A673 (cell line): ENCODE measurements around the gene RNF151. TPM values are rescaled to one million over a fixed set of nuclear protein-coding genes. Genes with fewer than 3 reads are reported as not detected.
A peak's percentile ranks its signal among the peaks of the same experiment; 100 is the strongest.

ENCODE experiments used
- BruUV-seq: library from RNA; stranded (reverse); fragments of 400-500 nt; replicated peaks from 2 replicates; lab custom pipeline; 2021; lab: Mats Ljungman, UMichigan
- CTCF ChIA-PET: fragments of 300-600 bp; sonication (Branson Sonifier 250); formaldehyde crosslinking; loops from one replicate; lab custom pipeline; 2022; ENCODE audit warnings: antibody characterized with exemption; lab: Charles Lee
- POLR2A ChIA-PET: fragments of 300-600 bp; sonication (Branson Sonifier 250); formaldehyde crosslinking; loops from one replicate; lab custom pipeline; 2022; ENCODE audit warnings: antibody characterized with exemption; ENCODE audit not compliant: low non-redundant PET; lab: Charles Lee
- DNase-seq: peaks from one replicate; pipeline ENCODE4 v3.0.0-alpha.2; 2015; ENCODE audit warnings: low spot score
- H3K27ac ChIP-seq: fragments of 200-600 bp; sonication (generic); 2 replicates; pipeline ENCODE4 v1.5.1; 2016; ENCODE audit warnings: mixed run types, low read depth, mild to moderate bottlenecking, mixed read lengths, antibody characterized with exemption, low read length; ENCODE audit not compliant: poor library complexity, severe bottlenecking
- H3K27me3 ChIP-seq: fragments of 200-600 bp; sonication (generic); replicated peaks from 2 replicates; pipeline ENCODE4 v1.6.1; 2017; ENCODE audit warnings: mixed run types, low read depth, mild to moderate bottlenecking, mixed read lengths, antibody characterized with exemption, low read length; ENCODE audit not compliant: insufficient read depth, poor library complexity
- H3K36me3 ChIP-seq: fragments of 200-600 bp; sonication (generic); 2 replicates; pipeline ENCODE4 v1.6.1; 2016; ENCODE audit warnings: mixed run types, mild to moderate bottlenecking, mixed read lengths, antibody characterized with exemption, low read length; ENCODE audit not compliant: insufficient read depth, poor library complexity, severe bottlenecking
- H3K4me1 ChIP-seq: fragments of 200-600 bp; sonication (generic); 2 replicates; pipeline ENCODE4 v1.6.1; 2017; ENCODE audit warnings: mixed run types, mild to moderate bottlenecking, mixed read lengths, antibody characterized with exemption, low read length; ENCODE audit not compliant: insufficient read depth, poor library complexity, severe bottlenecking
- H3K4me3 ChIP-seq: fragments of 200-600 bp; sonication (generic); 2 replicates; pipeline ENCODE4 v1.5.1; 2016; ENCODE audit warnings: low read depth, mixed run types, mild to moderate bottlenecking, mixed read lengths, low read length; ENCODE audit not compliant: poor library complexity, severe bottlenecking
- H3K9me3 ChIP-seq: fragments of 200-600 bp; sonication (generic); 2 replicates; pipeline ENCODE4 v1.6.1; 2016; ENCODE audit warnings: mixed run types, low read depth, mild to moderate bottlenecking, mixed read lengths, antibody characterized with exemption, low read length; ENCODE audit not compliant: poor library complexity, severe bottlenecking
- CTCF ChIP-seq: fragments of 300-800, 200-600 bp; sonication (generic); conservative IDR thresholded peaks from 2 replicates; pipeline ENCODE4 v1.5.1; 2017; ENCODE audit warnings: low read depth, mild to moderate bottlenecking, antibody characterized with exemption, low read length, moderate library complexity, mixed read lengths
- EZH2 ChIP-seq: fragments of 200-600 bp; sonication (generic); IDR thresholded peaks from 2 replicates; pipeline ENCODE4 v1.6.1; 2017; ENCODE audit warnings: borderline replicate concordance, low read depth, mild to moderate bottlenecking, mixed read lengths, antibody characterized with exemption, low read length; ENCODE audit not compliant: poor library complexity, severe bottlenecking
- intact Hi-C: fragments of 100-400 bp; cut with micrococcal nuclease; formaldehyde crosslinking; loops from one replicate; pipeline ENCODE4 v1.10.0; 2022; ENCODE audit not compliant: unreplicated experiment
- total RNA-seq: library from RNA; stranded (reverse); gene quantifications from 2 replicates; pipeline ENCODE4 v1.2.3, GENCODE V29; 2021

The RNF151 gene
- total RNA-seq, 1 experiment from 2014 or later = not detected

GRCh38 chr16:1958715-1959268, 7.9 kb upstream of the RNF151 start:
- BruUV-seq = no TSS peak
- H3K36me3 ChIP-seq = peaks cover 23% of the 10 kb centered on the region
- DNase-seq = no peak
- TF ChIP-seq CTCF = no peak
- no peak for TF ChIP-seq EZH2
- intact Hi-C loops = no loop called here
- peak overlapping the region; percentile 88 for H3K4me3 ChIP-seq
- ChIA-PET POLR2A (no interaction called here), CTCF (no interaction called here)
- no peak overlapping the region for H3K27ac ChIP-seq
- peaks cover 16% of the 10 kb centered on the region for H3K4me1 ChIP-seq
- no peaks in the 10 kb centered on the region for H3K9me3 ChIP-seq
- no peaks in the 10 kb centered on the region for H3K27me3 ChIP-seq

- BruUV-seq = no TSS peak
- intact Hi-C loops = no loop called here
Observed at GRCh38 chr16:1959269-1960039, 7.2 kb upstream of the RNF151 start, which contains the start of gene NDUFB10. TSS of gene NDUFB10 (plus strand) at chr16:1959538. CDS start at chr16:1959625, 87 bp downstream.

More at GRCh38 chr16:1959269-1960039, 7.2 kb upstream of the RNF151 start, which contains the start of gene NDUFB10:
- Histone ChIP-seq H3K27me3 (no peaks in the 10 kb centered on the region), H3K27ac (peak within 1 kb of the TSS; percentile 86), H3K36me3 (peaks cover 27% of the 10 kb centered on the region), H3K9me3 (no peaks in the 10 kb centered on the region), H3K4me1 (peaks cover 16% of the 10 kb centered on the region), H3K4me3 (peak within 1 kb of the TSS; percentile 88)
- POLR2A ChIA-PET = no interaction called here
- CTCF ChIA-PET = no interaction called here
- TF ChIP-seq CTCF = peak; percentile 59
- no peak for TF ChIP-seq EZH2
- peak; percentile 91 for DNase-seq
